K562 (cell line): ENCODE measurements around the gene MGAT5. TPM values are rescaled to one million over a fixed set of nuclear protein-coding genes. Genes with fewer than 3 reads are reported as not detected.

Experiments
- ATAC-seq: fragments of 200-7000 bp; cut with Tn5 transposase; 3 replicates; pipeline ENCODE4 v1.9.1; 2020; ENCODE audit warnings: moderate library complexity
- BruUV-seq: library from RNA; stranded (reverse); fragments of 400-500 nt; replicated peaks from 2 replicates; lab custom pipeline; 2021; lab: Mats Ljungman, UMichigan
- CTCF ChIA-PET: fragments of 300-600 bp; formaldehyde crosslinking; extraction: SDS; loops from one replicate; lab custom pipeline; 2021; ENCODE audit warnings: low intra/inter-chr PET ratio; lab: Yijun Ruan, JAX
- POLR2A ChIA-PET: fragments of 300-600, 350-650 bp; sonication (Branson Sonifier 250); formaldehyde crosslinking; extraction: SDS; loops from one replicate; lab custom pipeline; 2021; ENCODE audit warnings: antibody characterized with exemption, inconsistent platforms; lab: Yijun Ruan, JAX
- DNase-seq, 4 experiments: peaks; one replicate each; pipeline versions ENCODE4 v3.0.0 to v3.0.0-alpha.2; 2011 to 2018; ENCODE audit warnings: low spot score in 3 of 4, mixed read lengths in 3 of 4; ENCODE audit errors: extremely low read depth in 1 of 4
- FAIRE-seq: peaks from 2 replicates; lab custom pipeline; 2011; peaks lifted over from hg19 to GRCh38; lab: Jason Lieb, UNC
- H2AFZ ChIP-seq: 2 replicates; pipeline ENCODE4 v1.6.0; 2011; ENCODE audit warnings: low read depth, low read length, control low read depth, inconsistent platforms
- H3K27ac ChIP-seq: fragments of 200-600 bp; 3 replicates; pipeline ENCODE4 v1.8.0; 2011; ENCODE audit warnings: low read depth, mild to moderate bottlenecking, control low read depth, inconsistent platforms, low read length, moderate library complexity, mixed read lengths; ENCODE audit errors: extremely low read depth
- H3K27me3 ChIP-seq, 2 experiments: fragments of 300-600 bp in 1 of 2; 2 replicates in 1 of 2; 3 replicates in 1 of 2; pipeline versions ENCODE4 v1.6.0 to v1.8.0; 2011; ENCODE audit warnings: inconsistent platforms in 2 of 2, low read length in 2 of 2, mild to moderate bottlenecking in 1 of 2, mixed read lengths in 1 of 2, moderate library complexity in 1 of 2; ENCODE audit not compliant: control insufficient read depth in 2 of 2, insufficient read depth in 2 of 2
- H3K36me3 ChIP-seq: fragments of 300-600 bp; 3 replicates; pipeline ENCODE4 v1.8.0; 2011; ENCODE audit warnings: mild to moderate bottlenecking, low read length, inconsistent platforms; ENCODE audit not compliant: control insufficient read depth, insufficient read depth
- H3K4me1 ChIP-seq, 2 experiments: fragments of 200-600 bp in 1 of 2; replicated peaks in 1 of 2; 2 replicates in 1 of 2; 3 replicates in 1 of 2; pipeline versions ENCODE4 v1.5.1 to v1.8.0; 2011; ENCODE audit warnings: inconsistent platforms in 2 of 2, low read length in 2 of 2, mild to moderate bottlenecking in 1 of 2, mixed read lengths in 1 of 2, moderate library complexity in 1 of 2; ENCODE audit not compliant: control insufficient read depth in 2 of 2, insufficient read depth in 2 of 2
- H3K4me2 ChIP-seq: 2 replicates; pipeline ENCODE4 v1.6.1; 2011; ENCODE audit warnings: low read length, control low read depth, inconsistent platforms, mixed read lengths; ENCODE audit not compliant: insufficient read depth
- H3K4me3 ChIP-seq: fragments of 200-600 bp; sonication (generic), shearing (Covaris generic); 2 replicates; pipeline ENCODE4 v1.5.1; 2016; ENCODE audit warnings: control low read depth, inconsistent platforms
- H3K79me2 ChIP-seq: fragments of 200-600 bp; 3 replicates; pipeline ENCODE4 v1.8.0; 2011; ENCODE audit warnings: low read length, inconsistent platforms; ENCODE audit not compliant: control insufficient read depth, insufficient read depth
- H3K9ac ChIP-seq, 2 experiments: 2 replicates each; pipeline versions ENCODE4 v1.6.0 to v1.6.1; 2011; ENCODE audit warnings: low read depth in 2 of 2, low read length in 2 of 2, control low read depth in 1 of 2, inconsistent platforms in 1 of 2, mild to moderate bottlenecking in 1 of 2, mixed read lengths in 1 of 2; ENCODE audit not compliant: insufficient read depth in 1 of 2
- H3K9me1 ChIP-seq: one replicate; pipeline ENCODE4 v1.6.0; 2011; ENCODE audit warnings: inconsistent platforms, mild to moderate bottlenecking, low read length, moderate library complexity; ENCODE audit not compliant: control insufficient read depth, insufficient read depth
- H3K9me3 ChIP-seq: replicated peaks from 2 replicates; pipeline ENCODE4 v1.5.1; 2011; ENCODE audit warnings: low read depth, low read length, inconsistent platforms; ENCODE audit not compliant: control insufficient read depth, insufficient read depth
- H4K20me1 ChIP-seq: replicated peaks from 2 replicates; pipeline ENCODE4 v1.6.1; 2011; ENCODE audit warnings: low read length, inconsistent platforms, mixed read lengths; ENCODE audit not compliant: control insufficient read depth, insufficient read depth
- CHCHD3 ChIP-seq: fragments of 250-450 bp; sonication (Bioruptor Pico); IDR thresholded peaks from 2 replicates; pipeline ENCODE4 v2.1.2; 2022; ENCODE audit warnings: mild to moderate bottlenecking
- GTF2E2 ChIP-seq: fragments of 200-800 bp; sonication (Bioruptor generic); IDR thresholded peaks from 2 replicates; pipeline ENCODE4 v1.6.1; 2016; ENCODE audit warnings: missing genetic modification characterization, missing compliant biosample characterization
- HDAC8 ChIP-seq: fragments of 450-650 bp; IDR thresholded peaks from 2 replicates; pipeline ENCODE4 v1.6.1; 2016; ENCODE audit warnings: mild to moderate bottlenecking, missing genetic modification characterization, moderate library complexity, missing compliant biosample characterization
- KAT7 ChIP-seq: sonication (generic); formaldehyde crosslinking; IDR thresholded peaks from 2 replicates; pipeline ENCODE4 v1.8.0; 2022; ENCODE audit warnings: missing genetic modification reagents, mild to moderate bottlenecking, borderline replicate concordance
- KHSRP ChIP-seq: fragments of 450-650 bp; IDR thresholded peaks from 2 replicates; pipeline ENCODE4 v1.6.1; 2017
- MYNN ChIP-seq, 2 experiments: sonication (generic); formaldehyde crosslinking in 1 of 2; IDR thresholded peaks; 2 replicates each; pipeline versions ENCODE4 v1.5.0 to v1.6.1; 2016 to 2020; ENCODE audit warnings: antibody characterized with exemption in 1 of 2, missing genetic modification reagents in 1 of 2
- NFRKB ChIP-seq: fragments of 450-650 bp; IDR thresholded peaks from 2 replicates; pipeline ENCODE4 v1.6.1; 2016; ENCODE audit warnings: low read depth
- NR1H2 ChIP-seq: sonication (generic); formaldehyde crosslinking; IDR thresholded peaks from 2 replicates; pipeline ENCODE4 v1.4.0; 2020; ENCODE audit warnings: mild to moderate bottlenecking, missing genetic modification reagents
- SAFB ChIP-seq: fragments of 200-400 bp; formaldehyde crosslinking; IDR thresholded peaks from 2 replicates; pipeline ENCODE4 v1.6.1; 2017; ENCODE audit warnings: low read depth, low read length, borderline replicate concordance
- TAF15 ChIP-seq: fragments of 200-400 bp; formaldehyde crosslinking; IDR thresholded peaks from 2 replicates; pipeline ENCODE4 v1.6.1; 2017; ENCODE audit warnings: mild to moderate bottlenecking, low read depth, low read length, moderate library complexity
- TRIM24 ChIP-seq, 2 experiments: fragments of 450-650 bp; IDR thresholded peaks; 2 replicates each; pipeline ENCODE4 v1.6.1; 2016
- XRCC4 ChIP-seq: IDR thresholded peaks from one replicate; pipeline ENCODE4 v1.6.1; 2011; ENCODE audit not compliant: insufficient read depth, insufficient read length; ENCODE audit errors: extremely low read depth
- WGBS: fragments of 100-300 bp; shearing (Covaris generic); methylation state at CpG from one replicate; pipeline ENCODE4 v1.1.6; 2016; ENCODE audit warnings: low coverage, mixed read lengths; ENCODE audit not compliant: insufficient coverage; ENCODE audit errors: missing lambda C conversion rate; 5-methylcytosine and 5-hydroxymethylcytosine counted together
- in situ Hi-C: fragments of 300-500 bp; cut with MboI; formaldehyde crosslinking; loops from 4 replicates; pipeline ENCODE4 v1.15.0; 2018; ENCODE audit warnings: inconsistent platforms, mixed read lengths
- intact Hi-C: fragments of 100-400 bp; cut with micrococcal nuclease; formaldehyde crosslinking; loops from 2 replicates; pipeline ENCODE4 v1.14.2; 2022
- polyA plus RNA-seq, 8 experiments: library from polyadenylated mRNA; depleted of rRNA in 4 of 8; stranded (reverse) in 5 of 8; unstranded in 3 of 8; fragments of >200 nt; fragmentation: Nextera tagmentation in 2 of 8; fragmentation: Illumina TruSeq in 1 of 8; extraction: Ambion mirVana in 2 of 8; extraction: Trizol in 1 of 8; gene quantifications; 2 replicates each; pipeline versions ENCODE4 v1.2.1 to v1.2.3, GENCODE V29; 2011 to 2014; ENCODE audit warnings: inconsistent platforms in 1 of 8, missing spikeins in 1 of 8
- total RNA-seq, 7 experiments: library from RNA; depleted of rRNA in 6 of 7; stranded (reverse); fragments of >200 nt in 6 of 7; fragmentation: Illumina TruSeq in 2 of 7; extraction: Trizol in 2 of 7; gene quantifications; 2 replicates each; pipeline versions ENCODE4 v1.2.1 to v1.2.3, GENCODE V29; 2011 to 2021; ENCODE audit warnings: low replicate concordance in 1 of 7
- TF ChIP-seq, protein P1 (sequence below): sonication (generic); IDR thresholded peaks from 2 replicates; pipeline ENCODE4 v1.6.1; 2016
- TF ChIP-seq, protein P2 (sequence below): fragments of 250-450 bp; sonication (Bioruptor Pico); IDR thresholded peaks from 2 replicates; pipeline ENCODE4 v1.8.0; 2022; ENCODE audit warnings: moderate library complexity, mild to moderate bottlenecking, inconsistent platforms
- TF ChIP-seq, protein P3 (sequence below): fragments of 250-450 bp; sonication (Bioruptor Pico); IDR thresholded peaks from 2 replicates; pipeline ENCODE4 v1.8.0; 2021; ENCODE audit warnings: borderline replicate concordance, mild to moderate bottlenecking, moderate library complexity; ENCODE audit not compliant: poor library complexity, severe bottlenecking
- TF ChIP-seq, protein P4 (sequence below), 3 experiments: IDR thresholded peaks in 2 of 3; conservative IDR thresholded peaks in 1 of 3; 2 replicates each; pipeline ENCODE4 v1.5.1; 2011 to 2012; ENCODE audit warnings: low read length in 3 of 3, mild to moderate bottlenecking in 3 of 3, control low read depth in 2 of 3, improper control_type of control experiment in 1 of 3, inconsistent platforms in 1 of 3, low read depth in 1 of 3, mixed read lengths in 1 of 3, moderate library complexity in 1 of 3; ENCODE audit not compliant: insufficient read depth in 2 of 3
- TF ChIP-seq, protein P5 (sequence below): fragments of 200-800 bp; sonication (Bioruptor generic); IDR thresholded peaks from 2 replicates; pipeline ENCODE4 v1.6.1; 2017; ENCODE audit warnings: missing genetic modification characterization, missing compliant biosample characterization

MGAT5 gene
- total and polyA plus RNA-seq, 9 of the 15 experiments (the other 6 are each of a cell fraction or from before 2014, with no cell fraction given), result 1.6 to 18.6 (median 11.1) TPM

DNA sequence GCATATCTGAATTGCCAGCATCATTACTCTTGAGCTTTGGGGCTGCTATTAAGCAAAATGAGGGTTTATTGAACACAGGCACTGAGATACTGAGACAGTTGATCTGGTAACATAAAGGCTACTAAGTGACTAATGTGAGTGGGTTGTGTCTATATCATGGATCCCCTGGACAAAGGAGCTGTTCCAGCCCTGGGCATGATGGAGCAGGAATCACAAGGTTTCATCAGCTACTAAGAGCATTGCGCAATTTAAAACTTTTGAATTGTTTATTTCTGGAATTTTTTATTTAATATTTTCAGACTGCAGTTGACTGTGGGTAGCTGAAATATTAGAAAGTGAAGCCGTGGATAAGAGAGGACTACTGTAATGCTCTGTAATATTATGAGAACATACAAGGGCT lies 73.5 kb downstream of the MGAT5 start (continued):
- TF ChIP-seq NFRKB (no peak), TRIM24 (IDR thresholded peaks at IDR 0.05) (peak in 1 of 2 experiments; percentile 12; a peak in 1 of 4 replicates)

DNA sequence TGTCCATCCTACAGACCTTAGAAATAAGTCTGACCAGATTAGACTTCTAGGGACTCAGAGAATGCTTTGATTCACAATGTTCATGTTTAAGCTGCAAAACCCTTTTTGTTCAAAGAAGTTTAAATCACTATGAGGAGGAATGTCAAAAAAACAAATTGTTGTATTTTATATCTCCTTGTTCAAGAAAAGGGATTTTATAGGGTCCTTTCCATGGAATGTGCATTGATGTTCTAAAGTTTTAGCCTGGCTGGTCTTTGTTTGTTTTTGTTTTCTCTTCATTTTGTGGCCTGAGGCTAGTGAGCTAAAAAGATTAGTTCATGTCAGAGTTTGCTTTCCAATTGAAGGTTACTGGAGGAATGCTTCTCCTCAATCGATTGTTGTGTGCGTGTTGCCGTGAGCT lies 77.2 kb downstream of the MGAT5 start:
- H3K9me1 ChIP-seq, result no peaks in the 10 kb centered on the region
- no peak overlapping the region for H3K27ac ChIP-seq
- no peak overlapping the region for H3K4me3 ChIP-seq
- no peaks in the 10 kb centered on the region for H3K4me1 ChIP-seq
- no peaks in the 10 kb centered on the region for H3K9me3 ChIP-seq
- no peaks in the 10 kb centered on the region for H3K27me3 ChIP-seq
- ChIA-PET CTCF (no interaction called here), POLR2A (interaction anchor here (1.0 kb wide), 1 partner anchor 9 kb away, joined by 3 read pairs; no protein-coding TSS in a partner anchor)
- no peak for ATAC-seq
- intact Hi-C loops (no loop called here), in situ Hi-C loops (no loop called here)
- no peak overlapping the region for H3K4me2 ChIP-seq
- WGBS, result 63% methylated on average over 3 of the region's 3 CpGs
- TF ChIP-seq MYNN (IDR thresholded peaks at IDR 0.05), result no peak
- TF ChIP-seq MYNN (CRISPR knock-in tag; IDR thresholded peaks at IDR 0.05), result no peak
- no peak for TF ChIP-seq XRCC4
- no peak for TF ChIP-seq CHCHD3 (CRISPR knock-in tag)
- TF ChIP-seq, protein P1, sequence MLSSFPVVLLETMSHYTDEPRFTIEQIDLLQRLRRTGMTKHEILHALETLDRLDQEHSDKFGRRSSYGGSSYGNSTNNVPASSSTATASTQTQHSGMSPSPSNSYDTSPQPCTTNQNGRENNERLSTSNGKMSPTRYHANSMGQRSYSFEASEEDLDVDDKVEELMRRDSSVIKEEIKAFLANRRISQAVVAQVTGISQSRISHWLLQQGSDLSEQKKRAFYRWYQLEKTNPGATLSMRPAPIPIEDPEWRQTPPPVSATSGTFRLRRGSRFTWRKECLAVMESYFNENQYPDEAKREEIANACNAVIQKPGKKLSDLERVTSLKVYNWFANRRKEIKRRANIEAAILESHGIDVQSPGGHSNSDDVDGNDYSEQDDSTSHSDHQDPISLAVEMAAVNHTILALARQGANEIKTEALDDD, result no peak
- no peak for TF ChIP-seq HDAC8 (tag)
- no peak for TF ChIP-seq SAFB
- TF ChIP-seq TAF15, result no peak
- TF ChIP-seq, protein P2, sequence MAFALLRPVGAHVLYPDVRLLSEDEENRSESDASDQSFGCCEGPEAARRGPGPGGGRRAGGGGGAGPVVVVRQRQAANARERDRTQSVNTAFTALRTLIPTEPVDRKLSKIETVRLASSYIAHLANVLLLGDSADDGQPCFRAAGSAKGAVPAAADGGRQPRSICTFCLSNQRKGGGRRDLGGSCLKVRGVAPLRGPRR (CRISPR knock-in tag), result no peak
- no peak for TF ChIP-seq NR1H2 (CRISPR knock-in tag)
- TF ChIP-seq GTF2E2 (tag), result no peak
- no peak for TF ChIP-seq KAT7
- TF ChIP-seq, protein P3, sequence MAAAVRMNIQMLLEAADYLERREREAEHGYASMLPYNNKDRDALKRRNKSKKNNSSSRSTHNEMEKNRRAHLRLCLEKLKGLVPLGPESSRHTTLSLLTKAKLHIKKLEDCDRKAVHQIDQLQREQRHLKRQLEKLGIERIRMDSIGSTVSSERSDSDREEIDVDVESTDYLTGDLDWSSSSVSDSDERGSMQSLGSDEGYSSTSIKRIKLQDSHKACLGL (CRISPR knock-in tag), result no peak
- TF ChIP-seq, protein P4, sequence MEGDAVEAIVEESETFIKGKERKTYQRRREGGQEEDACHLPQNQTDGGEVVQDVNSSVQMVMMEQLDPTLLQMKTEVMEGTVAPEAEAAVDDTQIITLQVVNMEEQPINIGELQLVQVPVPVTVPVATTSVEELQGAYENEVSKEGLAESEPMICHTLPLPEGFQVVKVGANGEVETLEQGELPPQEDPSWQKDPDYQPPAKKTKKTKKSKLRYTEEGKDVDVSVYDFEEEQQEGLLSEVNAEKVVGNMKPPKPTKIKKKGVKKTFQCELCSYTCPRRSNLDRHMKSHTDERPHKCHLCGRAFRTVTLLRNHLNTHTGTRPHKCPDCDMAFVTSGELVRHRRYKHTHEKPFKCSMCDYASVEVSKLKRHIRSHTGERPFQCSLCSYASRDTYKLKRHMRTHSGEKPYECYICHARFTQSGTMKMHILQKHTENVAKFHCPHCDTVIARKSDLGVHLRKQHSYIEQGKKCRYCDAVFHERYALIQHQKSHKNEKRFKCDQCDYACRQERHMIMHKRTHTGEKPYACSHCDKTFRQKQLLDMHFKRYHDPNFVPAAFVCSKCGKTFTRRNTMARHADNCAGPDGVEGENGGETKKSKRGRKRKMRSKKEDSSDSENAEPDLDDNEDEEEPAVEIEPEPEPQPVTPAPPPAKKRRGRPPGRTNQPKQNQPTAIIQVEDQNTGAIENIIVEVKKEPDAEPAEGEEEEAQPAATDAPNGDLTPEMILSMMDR (IDR thresholded peaks at IDR 0.05 in 2 of 3, conservative IDR thresholded peaks at IDR 0.05 in 1 of 3; ENCODE audit: insufficient read depth in 2 of 3, low read depth in 1 of 3, low read length in 3 of 3), result no peak
- no peak for TF ChIP-seq KHSRP
- TF ChIP-seq, protein P5, sequence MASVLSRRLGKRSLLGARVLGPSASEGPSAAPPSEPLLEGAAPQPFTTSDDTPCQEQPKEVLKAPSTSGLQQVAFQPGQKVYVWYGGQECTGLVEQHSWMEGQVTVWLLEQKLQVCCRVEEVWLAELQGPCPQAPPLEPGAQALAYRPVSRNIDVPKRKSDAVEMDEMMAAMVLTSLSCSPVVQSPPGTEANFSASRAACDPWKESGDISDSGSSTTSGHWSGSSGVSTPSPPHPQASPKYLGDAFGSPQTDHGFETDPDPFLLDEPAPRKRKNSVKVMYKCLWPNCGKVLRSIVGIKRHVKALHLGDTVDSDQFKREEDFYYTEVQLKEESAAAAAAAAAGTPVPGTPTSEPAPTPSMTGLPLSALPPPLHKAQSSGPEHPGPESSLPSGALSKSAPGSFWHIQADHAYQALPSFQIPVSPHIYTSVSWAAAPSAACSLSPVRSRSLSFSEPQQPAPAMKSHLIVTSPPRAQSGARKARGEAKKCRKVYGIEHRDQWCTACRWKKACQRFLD (CRISPR knock-in tag), result no peak
- FAIRE-seq, result no peak
- no peak overlapping the region for H2AFZ ChIP-seq
- H3K9ac ChIP-seq, result no peak overlapping the region
- H3K36me3 ChIP-seq, result no peaks in the 10 kb centered on the region
- no TSS peak for BruUV-seq
- no peaks in the 10 kb centered on the region for H3K79me2 ChIP-seq
- no peak for DNase-seq
- no peaks in the 10 kb centered on the region for H4K20me1 ChIP-seq
